Mammary epithelial cell (primary cell): Measurements from ENCODE around the gene MATN4.

ENCODE experiments used
- CTCF ChIP-seq, 2 donors: IDR thresholded peaks in 1 of 2; conservative IDR thresholded peaks in 1 of 2; 2 replicates each; pipeline ENCODE4 v1.5.1; 2011 to 2012; ENCODE audit warnings: inconsistent platforms in 2 of 2, low read length in 2 of 2, mild to moderate bottlenecking in 2 of 2, control low read depth in 1 of 2, low read depth in 1 of 2; ENCODE audit not compliant: insufficient read depth in 1 of 2; ENCODE audit errors: extremely low read depth in 1 of 2
- EZH2 ChIP-seq: IDR thresholded peaks from 2 replicates; pipeline ENCODE4 v1.6.1; 2012; ENCODE audit warnings: low read length, inconsistent platforms, borderline replicate concordance

DNA sequence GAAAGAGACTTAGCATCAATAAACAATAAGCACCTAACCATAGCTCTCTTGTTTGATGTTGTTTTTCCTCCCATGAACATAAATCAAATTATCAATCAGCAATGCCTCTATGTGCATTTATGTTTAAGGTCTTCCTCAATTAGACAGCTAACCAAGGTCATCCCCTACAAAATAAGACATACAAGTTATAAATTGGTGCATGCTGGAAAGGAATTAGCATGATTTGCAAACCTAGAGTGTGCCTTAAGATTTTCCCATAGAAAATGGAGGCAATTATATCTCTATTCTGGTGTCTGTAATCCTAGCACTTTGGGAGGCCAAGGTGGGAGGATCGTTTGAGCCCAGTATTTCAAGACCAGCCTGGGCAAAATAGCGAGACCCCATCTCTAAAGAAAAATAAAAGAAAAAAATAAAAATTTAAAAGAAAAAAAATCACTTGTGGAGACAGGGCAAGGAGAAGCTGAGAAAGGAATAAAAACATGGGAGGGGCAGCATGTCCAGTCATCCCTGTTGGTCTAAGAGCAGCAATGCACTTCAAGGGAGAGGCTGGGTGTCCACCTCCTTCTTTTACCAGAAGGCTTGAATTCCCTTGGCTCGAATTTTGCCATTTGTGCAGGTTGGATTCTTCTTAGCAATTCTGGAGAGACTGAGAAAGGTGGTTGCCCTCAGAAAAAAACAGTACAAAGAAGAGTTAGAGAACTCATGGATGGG, 44.4 kb downstream of the MATN4 start:
- TF ChIP-seq EZH2 = no peak
- no peak for TF ChIP-seq CTCF (conservative IDR thresholded peaks at IDR 0.05 in 1 of 2, IDR thresholded peaks at IDR 0.05 in 1 of 2; ENCODE audit: extremely low read depth in 1 of 2, insufficient read depth in 1 of 2, low read depth in 1 of 2, low read length in 2 of 2)
